HepG2 (cell line): ENCODE data around the gene CBL. TPM values are rescaled to one million over a fixed set of nuclear protein-coding genes. Genes with fewer than 3 reads are reported as not detected.

Source experiments
- ATF5 ChIP-seq: sonication (generic); formaldehyde crosslinking; IDR thresholded peaks from 2 replicates; pipeline ENCODE4 v1.4.0; 2020; ENCODE audit warnings: mild to moderate bottlenecking, low read depth, missing genetic modification reagents
- CEBPZ ChIP-seq: IDR thresholded peaks from 2 replicates; pipeline ENCODE4 v1.6.1; 2012; ENCODE audit warnings: low read length, improper control_type of control experiment
- EEA1 ChIP-seq: sonication (generic); formaldehyde crosslinking; IDR thresholded peaks from 2 replicates; pipeline ENCODE4 v1.5.1; 2020; ENCODE audit warnings: mild to moderate bottlenecking, missing genetic modification reagents, borderline replicate concordance
- FIP1L1 ChIP-seq: fragments of 200-400 bp; formaldehyde crosslinking; IDR thresholded peaks from 2 replicates; pipeline ENCODE4 v1.6.1; 2018; ENCODE audit warnings: low read depth, mild to moderate bottlenecking, low read length, moderate library complexity, borderline replicate concordance; ENCODE audit not compliant: insufficient read depth
- JDP2 ChIP-seq: sonication (generic); formaldehyde crosslinking; IDR thresholded peaks from 2 replicates; pipeline ENCODE4 v1.8.1; 2022; ENCODE audit warnings: missing genetic modification reagents, borderline replicate concordance
- NFKB2 ChIP-seq: sonication (generic); formaldehyde crosslinking; IDR thresholded peaks from 2 replicates; pipeline ENCODE4 v1.4.0; 2020; ENCODE audit warnings: missing genetic modification reagents, borderline replicate concordance
- NFKBIZ ChIP-seq: IDR thresholded peaks from 2 replicates; pipeline ENCODE4 v1.6.1; 2018; ENCODE audit warnings: missing genetic modification reagents, missing compliant biosample characterization
- PAXIP1 ChIP-seq: sonication (generic); formaldehyde crosslinking; conservative IDR thresholded peaks from 2 replicates; pipeline ENCODE4 v1.4.0; 2020; ENCODE audit warnings: mild to moderate bottlenecking, missing genetic modification reagents, moderate library complexity
- RBAK ChIP-seq: sonication (generic); formaldehyde crosslinking; IDR thresholded peaks from 2 replicates; pipeline ENCODE4 v1.5.1; 2020; ENCODE audit warnings: mild to moderate bottlenecking, missing genetic modification reagents
- SP1 ChIP-seq, 2 experiments: fragments of 450-650 bp in 1 of 2; sonication (generic) in 1 of 2; formaldehyde crosslinking in 1 of 2; IDR thresholded peaks; 2 replicates each; pipeline versions ENCODE4 v1.4.0 to v1.6.1; 2016 to 2020; ENCODE audit warnings: missing genetic modification reagents in 1 of 2
- TFE3 ChIP-seq: IDR thresholded peaks from 2 replicates; pipeline ENCODE4 v1.6.1; 2016
- ZFP36L2 ChIP-seq: sonication (generic); formaldehyde crosslinking; IDR thresholded peaks from 2 replicates; pipeline ENCODE4 v1.4.0; 2020; ENCODE audit warnings: missing genetic modification reagents
- ZMAT3 ChIP-seq: sonication (generic); formaldehyde crosslinking; conservative IDR thresholded peaks from 2 replicates; pipeline ENCODE4 v1.7.0; 2021; ENCODE audit warnings: missing genetic modification reagents
- ZNF276 ChIP-seq: sonication (generic); formaldehyde crosslinking; IDR thresholded peaks from 2 replicates; pipeline ENCODE4 v1.4.0; 2020; ENCODE audit warnings: mild to moderate bottlenecking, low read depth, missing genetic modification reagents
- ZNF749 ChIP-seq: sonication (generic); formaldehyde crosslinking; IDR thresholded peaks from 2 replicates; pipeline ENCODE4 v1.8.0; 2022; ENCODE audit warnings: mild to moderate bottlenecking, missing genetic modification reagents, moderate library complexity, borderline replicate concordance
- ZNF800 ChIP-seq: sonication (generic); formaldehyde crosslinking; IDR thresholded peaks from 2 replicates; pipeline ENCODE4 v1.4.0; 2020; ENCODE audit warnings: missing genetic modification reagents
- polyA plus RNA-seq, 8 experiments: library from polyadenylated mRNA; depleted of rRNA in 3 of 8; stranded (reverse) in 7 of 8; unstranded in 1 of 8; fragments of >200 nt; fragmentation: Illumina TruSeq in 4 of 8; extraction: Trizol in 4 of 8; gene quantifications; 2 replicates each; pipeline versions ENCODE4 v1.2.1 to v1.2.3, GENCODE V29; 2011 to 2016; ENCODE audit warnings: low read depth in 4 of 8, missing spikeins in 1 of 8, mixed read lengths in 1 of 8; ENCODE audit not compliant: insufficient read depth in 1 of 8
- total RNA-seq, 5 experiments: library from RNA; depleted of rRNA; stranded (reverse); fragments of >200 nt; fragmentation: Illumina TruSeq; extraction: Trizol; gene quantifications; 2 replicates each; pipeline ENCODE4 v1.2.3, GENCODE V29; 2016; ENCODE audit warnings: low read depth in 1 of 5

The CBL gene
- total and polyA plus RNA-seq, 2 of the 13 experiments (the other 11 are each of a cell fraction or from before 2014, with no cell fraction given): 6.6 to 7.4 TPM

- TF ChIP-seq ZNF276 (CRISPR knock-in tag) (peak; percentile 34; the same call in 1 of the 2 replicates), ZNF749 (no peak), JDP2 (no peak), SP1 (IDR thresholded peaks at IDR 0.05) (no peak), SP1 (CRISPR knock-in tag; IDR thresholded peaks at IDR 0.05) (no peak), RBAK (CRISPR knock-in tag) (no peak), NFKBIZ (CRISPR knock-in tag) (no peak), TFE3 (0 out of 2 replicates have a peak, but pooled peaks have one; percentile 2), PAXIP1 (no peak; the same call in 1 of the 2 replicates), FIP1L1 (no peak), ZNF800 (no peak), ZFP36L2 (CRISPR knock-in tag) (no peak), EEA1 (CRISPR knock-in tag) (no peak), NFKB2 (CRISPR knock-in tag) (no peak), ZMAT3 (CRISPR knock-in tag) (no peak), CEBPZ (no peak), ATF5 (CRISPR knock-in tag) (peak; percentile 31; the same call in 1 of the 2 replicates)
These were observed 36.8 kb upstream of the CBL start (continued) for GRCh38 chr11:119169282-119169719.
